ENCODE measurements around the gene GP2.

DNA sequence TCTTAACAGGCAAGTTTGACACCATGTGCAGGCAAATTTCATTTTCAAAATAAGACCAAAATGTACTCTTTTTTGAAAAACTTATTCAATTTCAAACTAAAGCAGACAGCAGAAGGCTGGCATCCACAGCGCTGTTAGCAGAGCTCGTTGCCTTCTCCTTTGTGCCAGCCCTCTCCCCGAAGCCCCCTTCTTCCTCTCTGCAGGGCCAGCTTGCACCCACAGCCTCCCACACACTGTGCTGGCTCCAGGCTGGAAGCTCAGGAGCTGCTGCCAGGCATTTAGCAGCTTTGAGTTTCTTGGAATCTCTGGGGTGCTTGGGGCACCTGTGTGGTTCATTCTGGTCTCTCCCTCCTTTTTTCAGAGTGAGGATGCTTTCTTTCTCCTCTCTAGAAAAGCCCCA, 37.7 kb downstream of the GP2 start:
- no peak for TF ChIP-seq CBX8 (IDR thresholded peaks at IDR 0.05)
- no peak for TF ChIP-seq RFX5 (IDR thresholded peaks at IDR 0.05)

All from A549 (cell line).